ENCODE measurements around the gene DPM2. TPM values are rescaled to one million over a fixed set of nuclear protein-coding genes. Genes with fewer than 3 reads are reported as not detected.

Gene DPM2
- total and polyA plus RNA-seq, 2 experiments from 2014 or later: 36.6 to 92.4 TPM

- no peak overlapping the region for H3K27ac Mint-ChIP-seq
- H3K27me3 ChIP-seq (ENCODE audit: insufficient read depth): no peaks in the 10 kb centered on the region
- H3K4me3 Mint-ChIP-seq: peak overlapping the region; percentile 89
- peaks cover 21% of the 10 kb centered on the region for H3K4me1 ChIP-seq (ENCODE audit: insufficient read depth)
- H3K36me3 ChIP-seq (ENCODE audit: insufficient read depth): no peaks in the 10 kb centered on the region
- H3K9me2 ChIP-seq (ENCODE audit: insufficient read depth): no peaks in the 10 kb centered on the region
- H3K27ac ChIP-seq (ENCODE audit: low read depth): no peak overlapping the region
- H2AFZ ChIP-seq: no peak overlapping the region
- peak overlapping the region; percentile 92 for H3K4me2 ChIP-seq
- peaks cover 31% of the 10 kb centered on the region for H3K4me1 Mint-ChIP-seq
- TF ChIP-seq, protein P1, sequence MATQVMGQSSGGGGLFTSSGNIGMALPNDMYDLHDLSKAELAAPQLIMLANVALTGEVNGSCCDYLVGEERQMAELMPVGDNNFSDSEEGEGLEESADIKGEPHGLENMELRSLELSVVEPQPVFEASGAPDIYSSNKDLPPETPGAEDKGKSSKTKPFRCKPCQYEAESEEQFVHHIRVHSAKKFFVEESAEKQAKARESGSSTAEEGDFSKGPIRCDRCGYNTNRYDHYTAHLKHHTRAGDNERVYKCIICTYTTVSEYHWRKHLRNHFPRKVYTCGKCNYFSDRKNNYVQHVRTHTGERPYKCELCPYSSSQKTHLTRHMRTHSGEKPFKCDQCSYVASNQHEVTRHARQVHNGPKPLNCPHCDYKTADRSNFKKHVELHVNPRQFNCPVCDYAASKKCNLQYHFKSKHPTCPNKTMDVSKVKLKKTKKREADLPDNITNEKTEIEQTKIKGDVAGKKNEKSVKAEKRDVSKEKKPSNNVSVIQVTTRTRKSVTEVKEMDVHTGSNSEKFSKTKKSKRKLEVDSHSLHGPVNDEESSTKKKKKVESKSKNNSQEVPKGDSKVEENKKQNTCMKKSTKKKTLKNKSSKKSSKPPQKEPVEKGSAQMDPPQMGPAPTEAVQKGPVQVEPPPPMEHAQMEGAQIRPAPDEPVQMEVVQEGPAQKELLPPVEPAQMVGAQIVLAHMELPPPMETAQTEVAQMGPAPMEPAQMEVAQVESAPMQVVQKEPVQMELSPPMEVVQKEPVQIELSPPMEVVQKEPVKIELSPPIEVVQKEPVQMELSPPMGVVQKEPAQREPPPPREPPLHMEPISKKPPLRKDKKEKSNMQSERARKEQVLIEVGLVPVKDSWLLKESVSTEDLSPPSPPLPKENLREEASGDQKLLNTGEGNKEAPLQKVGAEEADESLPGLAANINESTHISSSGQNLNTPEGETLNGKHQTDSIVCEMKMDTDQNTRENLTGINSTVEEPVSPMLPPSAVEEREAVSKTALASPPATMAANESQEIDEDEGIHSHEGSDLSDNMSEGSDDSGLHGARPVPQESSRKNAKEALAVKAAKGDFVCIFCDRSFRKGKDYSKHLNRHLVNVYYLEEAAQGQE (IDR thresholded peaks at IDR 0.05; ENCODE audit: unreplicated experiment): no peak
- TF ChIP-seq NANOG (IDR thresholded peaks at IDR 0.05; ENCODE audit: borderline replicate concordance) (no peak), ZNF331 (CRISPR knock-in tag; IDR thresholded peaks at IDR 0.05; ENCODE audit: low read depth) (no peak), EZH2phosphoT487 (IDR thresholded peaks at IDR 0.05; ENCODE audit: unreplicated experiment) (no peak), CREB1 (CRISPR knock-in tag; IDR thresholded peaks at IDR 0.05; ENCODE audit: low read depth) (no peak)
- TF ChIP-seq, protein P2, sequence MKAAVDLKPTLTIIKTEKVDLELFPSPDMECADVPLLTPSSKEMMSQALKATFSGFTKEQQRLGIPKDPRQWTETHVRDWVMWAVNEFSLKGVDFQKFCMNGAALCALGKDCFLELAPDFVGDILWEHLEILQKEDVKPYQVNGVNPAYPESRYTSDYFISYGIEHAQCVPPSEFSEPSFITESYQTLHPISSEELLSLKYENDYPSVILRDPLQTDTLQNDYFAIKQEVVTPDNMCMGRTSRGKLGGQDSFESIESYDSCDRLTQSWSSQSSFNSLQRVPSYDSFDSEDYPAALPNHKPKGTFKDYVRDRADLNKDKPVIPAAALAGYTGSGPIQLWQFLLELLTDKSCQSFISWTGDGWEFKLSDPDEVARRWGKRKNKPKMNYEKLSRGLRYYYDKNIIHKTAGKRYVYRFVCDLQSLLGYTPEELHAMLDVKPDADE (IDR thresholded peaks at IDR 0.05): no peak
- no peaks in the 10 kb centered on the region; the same call in 1 of the 3 replicates for H3K9me3 Mint-ChIP-seq
- peaks cover 8% of the 10 kb centered on the region for H4K20me1 ChIP-seq (replicated peaks; ENCODE audit: insufficient read depth)
- peaks cover 29% of the 10 kb centered on the region for H3K27me3 Mint-ChIP-seq (ENCODE audit: insufficient read depth, low read depth, poor library complexity)
- DNase-seq (ENCODE audit: low spot score): no peak
- H3K79me2 ChIP-seq (replicated peaks; ENCODE audit: insufficient read depth): peaks cover 7% of the 10 kb centered on the region
- H3K36me3 Mint-ChIP-seq (ENCODE audit: low read depth): peaks cover 7% of the 10 kb centered on the region; the same call in 1 of the 3 replicates
- peaks cover 13% of the 10 kb centered on the region for H3F3A ChIP-seq (replicated peaks; ENCODE audit: low read depth)
- no peak for ATAC-seq
- peak overlapping the region; percentile 77 for H3K4me3 ChIP-seq
Observed at GRCh38 chr9:127936347-127936852, 1.3 kb downstream of the DPM2 start.

DNA sequence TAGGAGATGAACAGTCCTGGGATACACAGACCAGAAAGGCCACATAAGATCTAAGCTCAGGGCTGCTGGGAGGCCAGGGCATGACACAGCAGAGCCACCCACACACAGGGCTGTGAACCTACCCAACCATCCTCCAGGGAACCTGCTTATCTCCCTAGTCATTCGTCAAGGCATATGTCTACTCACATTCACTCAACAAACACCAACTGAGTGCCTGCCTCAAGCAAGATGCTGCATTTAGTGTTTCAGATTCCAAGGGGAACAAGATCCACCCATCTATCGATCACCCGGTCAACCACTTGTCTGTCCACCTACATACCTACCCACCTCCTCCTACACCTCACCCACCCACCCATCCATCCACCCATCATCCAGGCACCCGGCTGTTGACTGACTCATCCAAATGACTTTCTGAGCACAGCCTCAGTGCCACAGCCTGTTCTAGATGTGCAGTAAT, 1.9 kb downstream of the DPM2 start:
- no peaks in the 10 kb centered on the region for H3K9me2 ChIP-seq (ENCODE audit: insufficient read depth)
- Mint-ChIP-seq H3K4me3 (peak overlapping the region; percentile 89), H3K4me1 (peaks cover 33% of the 10 kb centered on the region), H3K9me3 (no peaks in the 10 kb centered on the region; the same call in 1 of the 3 replicates), H3K27me3 (ENCODE audit: insufficient read depth, low read depth, poor library complexity) (peaks cover 34% of the 10 kb centered on the region), H3K27ac (no peak overlapping the region), H3K36me3 (ENCODE audit: low read depth) (peaks cover 7% of the 10 kb centered on the region; the same call in 1 of the 3 replicates)
- H3K27ac ChIP-seq (ENCODE audit: low read depth): no peak overlapping the region
- peaks cover 8% of the 10 kb centered on the region for H4K20me1 ChIP-seq (replicated peaks; ENCODE audit: insufficient read depth)
- H3K36me3 ChIP-seq (ENCODE audit: insufficient read depth): no peaks in the 10 kb centered on the region
- peak overlapping the region; percentile 92 for H3K4me2 ChIP-seq
- H3K79me2 ChIP-seq (replicated peaks; ENCODE audit: insufficient read depth): peaks cover 7% of the 10 kb centered on the region
- no peaks in the 10 kb centered on the region for H3K27me3 ChIP-seq (ENCODE audit: insufficient read depth)
- ATAC-seq (no peak), DNase-seq (ENCODE audit: low spot score) (no peak)
- H2AFZ ChIP-seq: no peak overlapping the region
- peaks cover 25% of the 10 kb centered on the region for H3K4me1 ChIP-seq (ENCODE audit: insufficient read depth)
- peaks cover 19% of the 10 kb centered on the region for H3F3A ChIP-seq (replicated peaks; ENCODE audit: low read depth)
- peak overlapping the region; percentile 77; the same call in 1 of the 2 replicates for H3K4me3 ChIP-seq
- TF ChIP-seq, protein P1 (IDR thresholded peaks at IDR 0.05; ENCODE audit: unreplicated experiment): no peak
- TF ChIP-seq POLR2AphosphoS5 (IDR thresholded peaks at IDR 0.05; ENCODE audit: low read depth): no peak
- TF ChIP-seq STAT1 (IDR thresholded peaks at IDR 0.05; ENCODE audit: unreplicated experiment): no peak
- TF ChIP-seq, protein P3, sequence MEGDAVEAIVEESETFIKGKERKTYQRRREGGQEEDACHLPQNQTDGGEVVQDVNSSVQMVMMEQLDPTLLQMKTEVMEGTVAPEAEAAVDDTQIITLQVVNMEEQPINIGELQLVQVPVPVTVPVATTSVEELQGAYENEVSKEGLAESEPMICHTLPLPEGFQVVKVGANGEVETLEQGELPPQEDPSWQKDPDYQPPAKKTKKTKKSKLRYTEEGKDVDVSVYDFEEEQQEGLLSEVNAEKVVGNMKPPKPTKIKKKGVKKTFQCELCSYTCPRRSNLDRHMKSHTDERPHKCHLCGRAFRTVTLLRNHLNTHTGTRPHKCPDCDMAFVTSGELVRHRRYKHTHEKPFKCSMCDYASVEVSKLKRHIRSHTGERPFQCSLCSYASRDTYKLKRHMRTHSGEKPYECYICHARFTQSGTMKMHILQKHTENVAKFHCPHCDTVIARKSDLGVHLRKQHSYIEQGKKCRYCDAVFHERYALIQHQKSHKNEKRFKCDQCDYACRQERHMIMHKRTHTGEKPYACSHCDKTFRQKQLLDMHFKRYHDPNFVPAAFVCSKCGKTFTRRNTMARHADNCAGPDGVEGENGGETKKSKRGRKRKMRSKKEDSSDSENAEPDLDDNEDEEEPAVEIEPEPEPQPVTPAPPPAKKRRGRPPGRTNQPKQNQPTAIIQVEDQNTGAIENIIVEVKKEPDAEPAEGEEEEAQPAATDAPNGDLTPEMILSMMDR (conservative IDR thresholded peaks at IDR 0.05; ENCODE audit: low read depth in 2 of 2): no peak
- no peak for TF ChIP-seq NANOG (IDR thresholded peaks at IDR 0.05; ENCODE audit: borderline replicate concordance)
- TF ChIP-seq EZH2 (IDR thresholded peaks at IDR 0.05; ENCODE audit: low read depth, unreplicated experiment): no peak
